ENCODE measurements around the gene TNRC6C.
"Not testable (repeated sequence)": the region's sequence is repeated elsewhere in the genome, so short reads cannot be mapped to it uniquely, and the experiment has no call there.

The TNRC6C gene

GRCh38 chr17:78049609-78050008 is 91.1 kb downstream of the TNRC6C start:
- DNase-seq, result no peak

- DNase-seq, result no peak
Measured at GRCh38 chr17:78051186-78051972, 92.9 kb downstream of the TNRC6C start.

GRCh38 chr17:78053777-78054468 is 95.4 kb downstream of the TNRC6C start:
- DNase-seq, result no peak

GRCh38 chr17:78057113-78057740 is 98.7 kb downstream of the TNRC6C start:
- DNase-seq, result no peak

GRCh38 chr17:78058001-78058400 is 99.5 kb downstream of the TNRC6C start:
- no peak for DNase-seq

GRCh38 chr17:78058581-78058980 is 100.1 kb downstream of the TNRC6C start:
- no peak for DNase-seq

GRCh38 chr17:78062596-78062995 is 104.1 kb downstream of the TNRC6C start:
- DNase-seq, result no peak

GRCh38 chr17:78063489-78063888 is 105.0 kb downstream of the TNRC6C start:
- no peak for DNase-seq

- DNase-seq, result no peak
Measured at GRCh38 chr17:78064708-78065107, 106.2 kb downstream of the TNRC6C start.

- DNase-seq, result not testable (repeated sequence)
Measured at GRCh38 chr17:78066976-78067375, 108.5 kb downstream of the TNRC6C start.

- no peak for DNase-seq
Measured at GRCh38 chr17:78069695-78070094, 111.2 kb downstream of the TNRC6C start.

- DNase-seq, result no peak
Measured at GRCh38 chr17:78072961-78073360, 114.5 kb downstream of the TNRC6C start.

GRCh38 chr17:78075011-78075410 is 116.5 kb downstream of the TNRC6C start:
- DNase-seq, result no peak

- no peak for DNase-seq
Measured at GRCh38 chr17:78075545-78075944, 117.0 kb downstream of the TNRC6C start.

GRCh38 chr17:78079253-78079652 is 120.8 kb downstream of the TNRC6C start:
- DNase-seq, result no peak

GRCh38 chr17:78081551-78081950 is 123.0 kb downstream of the TNRC6C start:
- no peak for DNase-seq

GRCh38 chr17:78082355-78082872 is 123.9 kb downstream of the TNRC6C start:
- DNase-seq, result not testable (repeated sequence)

- no peak for DNase-seq
Measured at GRCh38 chr17:78082988-78083387, 124.5 kb downstream of the TNRC6C start.

GRCh38 chr17:78086740-78087139 is 128.2 kb downstream of the TNRC6C start:
- no peak for DNase-seq

- DNase-seq, result no peak
Measured at GRCh38 chr17:78088529-78088928, 130.0 kb downstream of the TNRC6C start.

- DNase-seq, result no peak
Measured at GRCh38 chr17:78089576-78090281, 131.2 kb downstream of the TNRC6C start.

GRCh38 chr17:78092794-78093324 is 134.4 kb downstream of the TNRC6C start:
- DNase-seq, result no peak

GRCh38 chr17:78095035-78095434 is 136.5 kb downstream of the TNRC6C start:
- no peak for DNase-seq
